Neural cell (in vitro differentiated cells): ENCODE measurements around the gene THADA. TPM values are rescaled to one million over a fixed set of nuclear protein-coding genes. Genes with fewer than 3 reads are reported as not detected.

Source experiments
- H2AFZ ChIP-seq: fragments of 200-600, 300-800 bp; sonication (generic), shearing (Covaris generic); 2 replicates; pipeline ENCODE4 v1.6.0; 2014; ENCODE audit warnings: low read depth, mild to moderate bottlenecking, antibody characterized with exemption, low read length, moderate library complexity
- H3F3A ChIP-seq: fragments of 200-600 bp; shearing (Covaris generic); 2 replicates; pipeline ENCODE4 v1.6.1; 2016; ENCODE audit warnings: mild to moderate bottlenecking, moderate library complexity, mixed read lengths, antibody characterized with exemption, low read length; ENCODE audit not compliant: insufficient read depth, poor library complexity, severe bottlenecking
- H3K27ac ChIP-seq: fragments of 200-600, 300-800 bp; sonication (generic), shearing (Covaris generic); 2 replicates; pipeline ENCODE4 v1.5.1; 2014; ENCODE audit warnings: mild to moderate bottlenecking, low read length, moderate library complexity
- H3K27me3 ChIP-seq: fragments of 300-800, 200-600 bp; sonication (generic), shearing (Covaris generic); 2 replicates; pipeline ENCODE4 v1.6.0; 2014; ENCODE audit warnings: mild to moderate bottlenecking, low read depth, low read length, moderate library complexity; ENCODE audit not compliant: insufficient read depth
- H3K36me3 ChIP-seq: fragments of 300-800, 200-600 bp; sonication (generic), shearing (Covaris generic); 2 replicates; pipeline ENCODE4 v1.5.1; 2014; ENCODE audit warnings: mild to moderate bottlenecking, antibody characterized with exemption, low read length, moderate library complexity; ENCODE audit not compliant: insufficient read depth
- H3K4me2 ChIP-seq: fragments of 300-800, 200-600 bp; sonication (generic), shearing (Covaris generic); 2 replicates; pipeline ENCODE4 v1.6.0; 2014; ENCODE audit warnings: mild to moderate bottlenecking, low read length
- H3K4me3 ChIP-seq: fragments of 300-800, 200-600 bp; sonication (generic), shearing (Covaris generic); 2 replicates; pipeline ENCODE4 v1.5.1; 2014; ENCODE audit warnings: mild to moderate bottlenecking, low read length, moderate library complexity
- H3K79me2 ChIP-seq: fragments of 200-600 bp; shearing (Covaris generic); replicated peaks from 2 replicates; pipeline ENCODE4 v1.6.0; 2014; ENCODE audit warnings: mild to moderate bottlenecking, low read length, moderate library complexity; ENCODE audit not compliant: insufficient read depth
- H3K9ac ChIP-seq: fragments of 300-800, 200-600 bp; sonication (generic), shearing (Covaris generic); 2 replicates; pipeline ENCODE4 v1.6.1; 2016; ENCODE audit warnings: mild to moderate bottlenecking, low read length, mixed read lengths
- H3K9me2 ChIP-seq: fragments of 200-600 bp; shearing (Covaris generic); 2 replicates; pipeline ENCODE4 v1.6.1; 2016; ENCODE audit warnings: mild to moderate bottlenecking, low read length, mixed read lengths; ENCODE audit not compliant: insufficient read depth
- H3K9me3 ChIP-seq: fragments of 200-600, 300-800 bp; sonication (generic), shearing (Covaris generic); 2 replicates; pipeline ENCODE4 v1.6.1; 2016; ENCODE audit warnings: mild to moderate bottlenecking, mixed run types, low read length, moderate library complexity, mixed read lengths
- H4K20me1 ChIP-seq: fragments of 200-600 bp; shearing (Covaris generic); 2 replicates; pipeline ENCODE4 v1.6.1; 2016; ENCODE audit warnings: mild to moderate bottlenecking, mixed run types; ENCODE audit not compliant: insufficient read depth
- EP300 ChIP-seq: fragments of 450-650 bp; conservative IDR thresholded peaks from 2 replicates; pipeline ENCODE4 v1.6.1; 2014; ENCODE audit warnings: antibody characterized with exemption, mild to moderate bottlenecking, moderate library complexity; ENCODE audit not compliant: poor library complexity, severe bottlenecking
- EZH2 ChIP-seq: fragments of 200-600, 300-800 bp; shearing (Covaris generic), sonication (generic); IDR thresholded peaks from 2 replicates; pipeline ENCODE4 v1.6.1; 2014; ENCODE audit warnings: antibody characterized with exemption, low read length, borderline replicate concordance, mild to moderate bottlenecking; ENCODE audit not compliant: insufficient read depth, poor library complexity, severe bottlenecking
- MXI1 ChIP-seq: fragments of 450-650 bp; conservative IDR thresholded peaks from 2 replicates; pipeline ENCODE4 v1.6.1; 2014; ENCODE audit warnings: antibody characterized with exemption, mild to moderate bottlenecking; ENCODE audit not compliant: poor library complexity, severe bottlenecking
- POLR2AphosphoS5 ChIP-seq: IDR thresholded peaks from 2 replicates; pipeline ENCODE4 v1.6.1; 2012
- RAD21 ChIP-seq: fragments of 450-650 bp; conservative IDR thresholded peaks from 2 replicates; pipeline ENCODE4 v1.6.1; 2014; ENCODE audit warnings: antibody characterized with exemption, mild to moderate bottlenecking, moderate library complexity
- SMC3 ChIP-seq: fragments of 450-650 bp; conservative IDR thresholded peaks from 2 replicates; pipeline ENCODE4 v1.6.1; 2014; ENCODE audit warnings: antibody characterized with exemption, mild to moderate bottlenecking, moderate library complexity; ENCODE audit not compliant: poor library complexity
- TAF1 ChIP-seq: IDR thresholded peaks from 2 replicates; pipeline ENCODE4 v1.6.1; 2012; ENCODE audit warnings: low read depth
- polyA plus RNA-seq: library from polyadenylated mRNA; depleted of rRNA; stranded (reverse); fragments of >200 nt; gene quantifications from 2 replicates; pipeline ENCODE4 v1.2.3, GENCODE V29; 2014
- TF ChIP-seq, protein P1 (sequence below): IDR thresholded peaks from 2 replicates; pipeline ENCODE4 v1.6.1; 2012; ENCODE audit warnings: borderline replicate concordance
- TF ChIP-seq, protein P2 (sequence below): fragments of 450-650 bp; IDR thresholded peaks from 2 replicates; pipeline ENCODE4 v1.5.1; 2014; ENCODE audit warnings: antibody characterized with exemption, mild to moderate bottlenecking, moderate library complexity; ENCODE audit not compliant: poor library complexity, severe bottlenecking

Gene THADA
- polyA plus RNA-seq, 1 donor from 2014 or later, result 8.5 TPM

DNA sequence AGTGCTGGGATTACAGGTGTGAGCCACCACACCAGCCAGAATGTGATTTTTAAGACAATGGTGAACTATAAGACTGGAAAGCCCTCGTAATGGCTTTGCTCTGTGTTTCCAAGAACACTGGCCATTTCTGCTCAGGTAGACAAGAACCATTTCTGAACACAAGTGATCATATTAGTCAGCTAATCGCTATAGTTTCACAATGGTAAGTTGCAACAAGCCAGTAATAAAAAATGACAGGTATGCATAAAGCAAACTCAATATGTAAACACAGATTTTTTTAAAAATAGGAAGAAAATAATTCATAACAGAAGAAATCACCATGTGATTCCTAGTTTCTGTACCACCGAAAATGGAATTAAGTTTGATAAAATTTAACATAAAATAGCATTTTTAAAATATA lies 166.5 kb downstream of the THADA start:
- Histone ChIP-seq H3K79me2 (no peaks in the 10 kb centered on the region), H4K20me1 (no peaks in the 10 kb centered on the region), H2AFZ (no peak overlapping the region), H3K9me2 (no peaks in the 10 kb centered on the region), H3K36me3 (no peaks in the 10 kb centered on the region), H3F3A (no peaks in the 10 kb centered on the region), H3K4me3 (no peak overlapping the region), H3K9ac (no peak overlapping the region), H3K9me3 (no peaks in the 10 kb centered on the region), H3K27me3 (no peaks in the 10 kb centered on the region), H3K27ac (no peak overlapping the region), H3K4me2 (no peak overlapping the region)
- no peak for TF ChIP-seq RAD21
- no peak for TF ChIP-seq POLR2AphosphoS5
- TF ChIP-seq, protein P1, sequence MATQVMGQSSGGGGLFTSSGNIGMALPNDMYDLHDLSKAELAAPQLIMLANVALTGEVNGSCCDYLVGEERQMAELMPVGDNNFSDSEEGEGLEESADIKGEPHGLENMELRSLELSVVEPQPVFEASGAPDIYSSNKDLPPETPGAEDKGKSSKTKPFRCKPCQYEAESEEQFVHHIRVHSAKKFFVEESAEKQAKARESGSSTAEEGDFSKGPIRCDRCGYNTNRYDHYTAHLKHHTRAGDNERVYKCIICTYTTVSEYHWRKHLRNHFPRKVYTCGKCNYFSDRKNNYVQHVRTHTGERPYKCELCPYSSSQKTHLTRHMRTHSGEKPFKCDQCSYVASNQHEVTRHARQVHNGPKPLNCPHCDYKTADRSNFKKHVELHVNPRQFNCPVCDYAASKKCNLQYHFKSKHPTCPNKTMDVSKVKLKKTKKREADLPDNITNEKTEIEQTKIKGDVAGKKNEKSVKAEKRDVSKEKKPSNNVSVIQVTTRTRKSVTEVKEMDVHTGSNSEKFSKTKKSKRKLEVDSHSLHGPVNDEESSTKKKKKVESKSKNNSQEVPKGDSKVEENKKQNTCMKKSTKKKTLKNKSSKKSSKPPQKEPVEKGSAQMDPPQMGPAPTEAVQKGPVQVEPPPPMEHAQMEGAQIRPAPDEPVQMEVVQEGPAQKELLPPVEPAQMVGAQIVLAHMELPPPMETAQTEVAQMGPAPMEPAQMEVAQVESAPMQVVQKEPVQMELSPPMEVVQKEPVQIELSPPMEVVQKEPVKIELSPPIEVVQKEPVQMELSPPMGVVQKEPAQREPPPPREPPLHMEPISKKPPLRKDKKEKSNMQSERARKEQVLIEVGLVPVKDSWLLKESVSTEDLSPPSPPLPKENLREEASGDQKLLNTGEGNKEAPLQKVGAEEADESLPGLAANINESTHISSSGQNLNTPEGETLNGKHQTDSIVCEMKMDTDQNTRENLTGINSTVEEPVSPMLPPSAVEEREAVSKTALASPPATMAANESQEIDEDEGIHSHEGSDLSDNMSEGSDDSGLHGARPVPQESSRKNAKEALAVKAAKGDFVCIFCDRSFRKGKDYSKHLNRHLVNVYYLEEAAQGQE, result no peak
- TF ChIP-seq, protein P2, sequence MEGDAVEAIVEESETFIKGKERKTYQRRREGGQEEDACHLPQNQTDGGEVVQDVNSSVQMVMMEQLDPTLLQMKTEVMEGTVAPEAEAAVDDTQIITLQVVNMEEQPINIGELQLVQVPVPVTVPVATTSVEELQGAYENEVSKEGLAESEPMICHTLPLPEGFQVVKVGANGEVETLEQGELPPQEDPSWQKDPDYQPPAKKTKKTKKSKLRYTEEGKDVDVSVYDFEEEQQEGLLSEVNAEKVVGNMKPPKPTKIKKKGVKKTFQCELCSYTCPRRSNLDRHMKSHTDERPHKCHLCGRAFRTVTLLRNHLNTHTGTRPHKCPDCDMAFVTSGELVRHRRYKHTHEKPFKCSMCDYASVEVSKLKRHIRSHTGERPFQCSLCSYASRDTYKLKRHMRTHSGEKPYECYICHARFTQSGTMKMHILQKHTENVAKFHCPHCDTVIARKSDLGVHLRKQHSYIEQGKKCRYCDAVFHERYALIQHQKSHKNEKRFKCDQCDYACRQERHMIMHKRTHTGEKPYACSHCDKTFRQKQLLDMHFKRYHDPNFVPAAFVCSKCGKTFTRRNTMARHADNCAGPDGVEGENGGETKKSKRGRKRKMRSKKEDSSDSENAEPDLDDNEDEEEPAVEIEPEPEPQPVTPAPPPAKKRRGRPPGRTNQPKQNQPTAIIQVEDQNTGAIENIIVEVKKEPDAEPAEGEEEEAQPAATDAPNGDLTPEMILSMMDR, result no peak
- no peak for TF ChIP-seq EP300
- no peak for TF ChIP-seq SMC3
- no peak for TF ChIP-seq EZH2
- no peak for TF ChIP-seq TAF1
- TF ChIP-seq MXI1, result no peak

DNA sequence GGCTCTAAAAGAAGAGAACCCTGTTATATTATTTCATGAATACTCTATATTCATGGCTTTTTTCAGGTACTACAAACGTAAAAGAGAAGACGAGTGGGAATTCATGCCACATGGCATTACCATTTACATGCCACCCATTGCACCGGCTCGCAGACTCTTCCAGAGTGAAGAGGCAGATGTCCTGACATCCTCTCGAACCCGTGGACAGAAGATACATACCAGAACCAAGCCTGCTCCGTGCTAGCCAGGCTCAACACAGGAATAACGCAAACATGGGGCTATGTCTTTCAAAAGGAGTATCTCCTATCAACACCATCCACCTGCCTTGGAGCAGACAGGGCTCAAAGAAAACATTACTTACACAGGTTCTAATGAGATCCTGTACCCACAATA lies 168.8 kb downstream of the THADA start:
- Histone ChIP-seq H3K4me2 (no peak overlapping the region), H3K9ac (no peak overlapping the region)

More for the DNA sequence above, 168.8 kb downstream of the THADA start:
- Histone ChIP-seq H3F3A (no peaks in the 10 kb centered on the region), H3K4me3 (no peak overlapping the region), H3K27me3 (no peaks in the 10 kb centered on the region), H3K27ac (no peak overlapping the region), H4K20me1 (no peaks in the 10 kb centered on the region), H3K36me3 (no peaks in the 10 kb centered on the region), H3K79me2 (no peaks in the 10 kb centered on the region), H2AFZ (no peak overlapping the region), H3K9me2 (no peaks in the 10 kb centered on the region), H3K9me3 (no peaks in the 10 kb centered on the region)
- TF ChIP-seq, protein P1, result no peak
- TF ChIP-seq, protein P2, result no peak
- TF ChIP-seq MXI1 (no peak), POLR2AphosphoS5 (no peak), TAF1 (no peak), RAD21 (no peak), EZH2 (no peak), EP300 (no peak), SMC3 (no peak)
